Lower lobe of right lung (tissue), 2 donors: ENCODE measurements around the gene YIPF1. TPM values are rescaled to one million over a fixed set of nuclear protein-coding genes. Genes with fewer than 3 reads are reported as not detected.

ENCODE experiments used
- ATAC-seq, 2 donors: fragments of 200-7000 bp; cut with Tn5 transposase; one replicate each; pipeline ENCODE4 v1.9.1; 2020 to 2022; ENCODE audit warnings: mild to moderate bottlenecking in 2 of 2, moderate library complexity in 2 of 2
- DNase-seq: peaks from one replicate; pipeline ENCODE4 v3.0.0-alpha.2; 2020
- H3K27ac ChIP-seq: fragments of 200-600 bp; one replicate; pipeline ENCODE4 v1.8.0; 2022
- H3K27me3 ChIP-seq: fragments of 200-600 bp; one replicate; pipeline ENCODE4 v1.8.0; 2022; ENCODE audit warnings: low read depth
- H3K36me3 ChIP-seq: fragments of 200-600 bp; one replicate; pipeline ENCODE4 v1.8.0; 2022; ENCODE audit warnings: mild to moderate bottlenecking
- H3K4me1 ChIP-seq: fragments of 200-600 bp; one replicate; pipeline ENCODE4 v1.8.0; 2022
- H3K4me3 ChIP-seq: fragments of 200-600 bp; one replicate; pipeline ENCODE4 v1.8.0; 2022; ENCODE audit warnings: mild to moderate bottlenecking
- H3K9me3 ChIP-seq: fragments of 200-600 bp; one replicate; pipeline ENCODE4 v1.8.0; 2022
- CTCF ChIP-seq: fragments of 200-600 bp; IDR thresholded peaks from one replicate; pipeline ENCODE4 v1.8.0; 2022; ENCODE audit warnings: antibody characterized with exemption, mild to moderate bottlenecking
- intact Hi-C: fragments of 100-400 bp; cut with DNase I; formaldehyde crosslinking; loops from one replicate; pipeline ENCODE4 v1.11.0; 2022
- total RNA-seq: library from RNA; stranded (reverse); fragmentation: NEBNext Ultra II Directional; extraction: Animal tissue kit (Norgen Biotek cat#: 25700); gene quantifications from one replicate; pipeline ENCODE4 v1.2.1, GENCODE V29; 2021
- donor health status: DM: no; HTN: yes; CAD: no; lungs with severe emphysema.

YIPF1 gene
- total RNA-seq, 1 donor from 2014 or later, result 24.5 TPM

GRCh38 chr1:53902235-53903138, 12.9 kb upstream of the YIPF1 start:
- no peak overlapping the region for H3K4me3 ChIP-seq
- H3K9me3 ChIP-seq, result no peaks in the 10 kb centered on the region
- no peak overlapping the region for H3K27ac ChIP-seq
- ATAC-seq, result no peak
- TF ChIP-seq CTCF, result no peak
- peaks cover under 1% of the 10 kb centered on the region for H3K4me1 ChIP-seq
- H3K27me3 ChIP-seq, result no peaks in the 10 kb centered on the region
- intact Hi-C loops, result no loop called here
- DNase-seq, result no peak
- no peaks in the 10 kb centered on the region for H3K36me3 ChIP-seq

GRCh38 chr1:53899708-53900107, 10.1 kb upstream of the YIPF1 start:
- ATAC-seq (no peak), DNase-seq (no peak)
- H3K27me3 ChIP-seq, result no peaks in the 10 kb centered on the region
- H3K4me1 ChIP-seq, result peaks cover 13% of the 10 kb centered on the region
- H3K36me3 ChIP-seq, result no peaks in the 10 kb centered on the region
- no peak for TF ChIP-seq CTCF
- H3K4me3 ChIP-seq, result no peak overlapping the region
- no peaks in the 10 kb centered on the region for H3K9me3 ChIP-seq
- H3K27ac ChIP-seq, result no peak overlapping the region
- intact Hi-C loops, result no loop called here

GRCh38 chr1:53899206-53899628, 9.6 kb upstream of the YIPF1 start:
- TF ChIP-seq CTCF, result no peak
- no peaks in the 10 kb centered on the region for H3K27me3 ChIP-seq
- H3K4me1 ChIP-seq, result peaks cover 13% of the 10 kb centered on the region
- H3K4me3 ChIP-seq, result no peak overlapping the region
- H3K27ac ChIP-seq, result no peak overlapping the region
- no peak for ATAC-seq
- no peak for DNase-seq
- H3K36me3 ChIP-seq, result no peaks in the 10 kb centered on the region
- intact Hi-C loops, result no loop called here
- no peaks in the 10 kb centered on the region for H3K9me3 ChIP-seq

- intact Hi-C loops, result no loop called here
- ATAC-seq (peak; percentile 12 to 41), DNase-seq (no peak)
- Histone ChIP-seq H3K9me3 (no peaks in the 10 kb centered on the region), H3K4me1 (peaks cover 17% of the 10 kb centered on the region), H3K4me3 (no peak overlapping the region), H3K27ac (no peak overlapping the region), H3K27me3 (no peaks in the 10 kb centered on the region), H3K36me3 (no peaks in the 10 kb centered on the region)
- TF ChIP-seq CTCF, result no peak
These were observed 7.1 kb upstream of the YIPF1 start for GRCh38 chr1:53896635-53897229.

- no peak for DNase-seq
- no peak for ATAC-seq
- H3K4me1 ChIP-seq, result peaks cover 21% of the 10 kb centered on the region
These were observed 5.8 kb upstream of the YIPF1 start for GRCh38 chr1:53895421-53895820.

More at GRCh38 chr1:53895421-53895820, 5.8 kb upstream of the YIPF1 start:
- Histone ChIP-seq H3K4me3 (no peak overlapping the region), H3K27ac (no peak overlapping the region), H3K27me3 (no peaks in the 10 kb centered on the region), H3K36me3 (no peaks in the 10 kb centered on the region), H3K9me3 (no peaks in the 10 kb centered on the region)
- intact Hi-C loops, result no loop called here
- no peak for TF ChIP-seq CTCF
